ENCODE results near the gene BSPRY.

Gene BSPRY

GRCh38 chr9:113315231-113315630 is 34.1 kb upstream of the BSPRY start:
- Histone ChIP-seq H3K36me3 (peaks cover 5% of the 10 kb centered on the region; the same call in 1 of the 2 replicates), H4K20me1 (no peaks in the 10 kb centered on the region), H3K9me3 (no peaks in the 10 kb centered on the region), H3K27me3 (no peaks in the 10 kb centered on the region), H3K4me1 (no peaks in the 10 kb centered on the region), H3K4me3 (no peak overlapping the region), H3K9ac (no peak overlapping the region), H3K27ac (no peak overlapping the region), H3K4me2 (no peak overlapping the region)
- no peak for TF ChIP-seq Cebpa-rat (IDR thresholded peaks at IDR 0.05)

GRCh38 chr9:113316030-113316429 is 33.3 kb upstream of the BSPRY start:
- Histone ChIP-seq H3K4me3 (no peak overlapping the region), H3K4me1 (no peaks in the 10 kb centered on the region), H3K27ac (no peak overlapping the region), H3K9ac (no peak overlapping the region), H3K4me2 (no peak overlapping the region), H4K20me1 (no peaks in the 10 kb centered on the region), H3K36me3 (peaks cover 5% of the 10 kb centered on the region; the same call in 1 of the 2 replicates), H3K9me3 (no peaks in the 10 kb centered on the region), H3K27me3 (no peaks in the 10 kb centered on the region)
- TF ChIP-seq Cebpa-rat (IDR thresholded peaks at IDR 0.05) = no peak

GRCh38 chr9:113317777-113318176 is 31.6 kb upstream of the BSPRY start:
- Histone ChIP-seq H3K36me3 (peaks cover 5% of the 10 kb centered on the region; the same call in 1 of the 2 replicates), H3K9me3 (no peaks in the 10 kb centered on the region), H3K4me1 (no peaks in the 10 kb centered on the region), H3K4me3 (no peak overlapping the region), H3K9ac (no peak overlapping the region), H3K27ac (no peak overlapping the region), H4K20me1 (no peaks in the 10 kb centered on the region), H3K27me3 (no peaks in the 10 kb centered on the region), H3K4me2 (no peak overlapping the region)
- no peak for TF ChIP-seq Cebpa-rat (IDR thresholded peaks at IDR 0.05)

- Histone ChIP-seq H3K9ac (no peak overlapping the region), H3K27me3 (no peaks in the 10 kb centered on the region), H3K36me3 (peaks cover 5% of the 10 kb centered on the region; the same call in 1 of the 2 replicates), H3K9me3 (no peaks in the 10 kb centered on the region), H3K27ac (no peak overlapping the region), H3K4me3 (no peak overlapping the region), H4K20me1 (no peaks in the 10 kb centered on the region), H3K4me2 (no peak overlapping the region), H3K4me1 (no peaks in the 10 kb centered on the region)
- TF ChIP-seq Cebpa-rat (IDR thresholded peaks at IDR 0.05) = no peak
Observed at GRCh38 chr9:113319054-113319453, 30.3 kb upstream of the BSPRY start.

GRCh38 chr9:113320051-113320450 is 29.3 kb upstream of the BSPRY start:
- no peaks in the 10 kb centered on the region for H4K20me1 ChIP-seq
- TF ChIP-seq Cebpa-rat (IDR thresholded peaks at IDR 0.05) = no peak
- no peaks in the 10 kb centered on the region for H3K27me3 ChIP-seq
- no peak overlapping the region for H3K9ac ChIP-seq
- no peak overlapping the region for H3K27ac ChIP-seq
- no peaks in the 10 kb centered on the region for H3K4me1 ChIP-seq
- no peak overlapping the region for H3K4me3 ChIP-seq
- H3K9me3 ChIP-seq = no peaks in the 10 kb centered on the region
- no peak overlapping the region for H3K4me2 ChIP-seq
- peaks cover 5% of the 10 kb centered on the region; the same call in 1 of the 2 replicates for H3K36me3 ChIP-seq

GRCh38 chr9:113322671-113323070 is 26.7 kb upstream of the BSPRY start:
- no peak overlapping the region for H3K27ac ChIP-seq
- no peaks in the 10 kb centered on the region for H3K27me3 ChIP-seq
- no peaks in the 10 kb centered on the region for H3K9me3 ChIP-seq
- no peak overlapping the region for H3K9ac ChIP-seq
- no peaks in the 10 kb centered on the region for H3K4me1 ChIP-seq
- no peak overlapping the region for H3K4me3 ChIP-seq
- peaks cover 5% of the 10 kb centered on the region; the same call in 1 of the 2 replicates for H3K36me3 ChIP-seq
- H3K4me2 ChIP-seq = no peak overlapping the region
- H4K20me1 ChIP-seq = no peaks in the 10 kb centered on the region
- no peak for TF ChIP-seq Cebpa-rat (IDR thresholded peaks at IDR 0.05)

- Histone ChIP-seq H3K27me3 (no peaks in the 10 kb centered on the region), H3K9ac (no peak overlapping the region), H3K9me3 (no peaks in the 10 kb centered on the region), H3K4me1 (no peaks in the 10 kb centered on the region), H4K20me1 (no peaks in the 10 kb centered on the region), H3K4me2 (no peak overlapping the region), H3K36me3 (no peaks in the 10 kb centered on the region), H3K4me3 (no peak overlapping the region), H3K27ac (no peak overlapping the region)
- no peak for TF ChIP-seq Cebpa-rat (IDR thresholded peaks at IDR 0.05)
Observed at GRCh38 chr9:113326230-113326629, 23.1 kb upstream of the BSPRY start.

- Histone ChIP-seq H4K20me1 (no peaks in the 10 kb centered on the region), H3K4me2 (no peak overlapping the region), H3K9me3 (no peaks in the 10 kb centered on the region), H3K27ac (no peak overlapping the region), H3K4me3 (no peak overlapping the region), H3K4me1 (no peaks in the 10 kb centered on the region), H3K27me3 (no peaks in the 10 kb centered on the region), H3K9ac (no peak overlapping the region), H3K36me3 (no peaks in the 10 kb centered on the region)
- TF ChIP-seq Cebpa-rat (IDR thresholded peaks at IDR 0.05) = no peak
Observed at GRCh38 chr9:113328045-113328782, 21.1 kb upstream of the BSPRY start.

GRCh38 chr9:113331780-113332179 is 17.6 kb upstream of the BSPRY start:
- no peak overlapping the region for H3K4me2 ChIP-seq
- TF ChIP-seq Cebpa-rat (IDR thresholded peaks at IDR 0.05) = no peak
- H3K4me1 ChIP-seq = no peaks in the 10 kb centered on the region
- no peaks in the 10 kb centered on the region for H4K20me1 ChIP-seq
- no peak overlapping the region for H3K9ac ChIP-seq
- H3K36me3 ChIP-seq = no peaks in the 10 kb centered on the region
- H3K27ac ChIP-seq = no peak overlapping the region
- no peak overlapping the region for H3K4me3 ChIP-seq
- H3K9me3 ChIP-seq = no peaks in the 10 kb centered on the region
- no peaks in the 10 kb centered on the region for H3K27me3 ChIP-seq

- peaks cover 14% of the 10 kb centered on the region for H3K4me1 ChIP-seq
- no peak overlapping the region for H3K27ac ChIP-seq
- H3K36me3 ChIP-seq = no peaks in the 10 kb centered on the region
- H3K9ac ChIP-seq = no peak overlapping the region
- H3K9me3 ChIP-seq = no peaks in the 10 kb centered on the region
- no peak overlapping the region for H3K4me2 ChIP-seq
- H4K20me1 ChIP-seq = no peaks in the 10 kb centered on the region
- TF ChIP-seq Cebpa-rat (IDR thresholded peaks at IDR 0.05) = no peak
- H3K4me3 ChIP-seq = no peak overlapping the region
- H3K27me3 ChIP-seq = no peaks in the 10 kb centered on the region
Observed at GRCh38 chr9:113337714-113338113, 11.6 kb upstream of the BSPRY start.

Data from BLaER1 (cell line).